Measurements from ENCODE around the gene GALNT15. TPM values are rescaled to one million over a fixed set of nuclear protein-coding genes. Genes with fewer than 3 reads are reported as not detected.

Gene GALNT15
- total RNA-seq, 1 experiment from 2014 or later: not detected

DNA sequence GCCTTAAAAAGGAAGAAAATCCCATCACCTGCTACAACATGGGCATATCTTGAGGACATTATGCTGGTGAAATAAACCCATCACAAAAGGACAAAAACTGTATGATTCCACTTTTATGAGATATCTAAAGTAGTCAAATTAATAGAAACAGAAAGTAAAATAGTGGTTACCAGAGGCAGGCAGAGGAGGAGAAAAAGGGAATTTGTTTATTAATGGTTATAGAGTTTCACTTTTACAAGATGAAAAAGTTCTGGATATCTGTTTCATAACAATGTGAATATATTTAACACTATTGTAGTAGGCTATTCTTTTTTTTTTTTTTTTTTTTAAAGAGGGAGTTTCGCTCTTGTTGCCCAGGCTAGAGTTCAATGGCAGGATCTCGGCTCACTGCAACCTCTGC, 49.8 kb downstream of the GALNT15 start:
- DNase-seq (ENCODE audit: low spot score): no peak

DNA sequence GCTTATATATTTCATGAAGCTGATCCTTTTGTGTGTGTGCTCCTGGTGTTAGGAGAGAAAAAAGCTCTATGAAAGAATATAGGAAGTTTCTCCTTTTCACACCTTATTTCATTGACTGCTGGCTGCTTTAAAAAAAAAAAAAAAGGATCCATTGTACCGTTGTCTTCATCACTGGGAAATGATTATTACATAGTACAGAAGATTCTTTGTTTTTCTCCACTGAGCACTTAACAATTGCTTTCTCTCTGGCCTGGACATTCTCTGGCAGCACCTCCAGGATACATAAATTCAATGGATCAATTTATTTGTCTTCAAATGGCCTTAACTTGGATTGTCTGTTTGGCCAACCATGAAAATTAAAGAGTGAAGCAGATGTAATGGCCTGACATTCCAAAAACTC, 53.1 kb downstream of the GALNT15 start:
- DNase-seq (ENCODE audit: low spot score): no peak

DNA sequence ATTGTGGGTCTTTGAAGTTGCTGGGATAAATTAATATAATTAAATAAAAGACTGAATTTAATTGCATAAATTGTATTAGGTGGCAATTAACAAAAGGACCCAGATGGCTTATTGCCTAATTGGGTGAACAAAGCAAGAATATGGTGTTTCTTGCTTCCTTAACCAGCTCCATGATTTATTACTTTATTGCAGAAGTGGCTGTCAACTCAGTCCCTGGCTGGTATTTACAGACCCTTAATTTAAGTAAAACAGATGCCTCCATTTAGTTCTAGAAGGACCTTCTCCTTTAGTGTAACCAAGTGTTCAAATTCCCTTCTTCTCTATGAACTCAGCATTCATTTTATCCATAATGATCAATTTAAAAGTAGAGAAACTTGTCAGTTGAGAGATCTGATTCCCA, 55.2 kb downstream of the GALNT15 start:
- DNase-seq (ENCODE audit: low spot score): no peak

DNA sequence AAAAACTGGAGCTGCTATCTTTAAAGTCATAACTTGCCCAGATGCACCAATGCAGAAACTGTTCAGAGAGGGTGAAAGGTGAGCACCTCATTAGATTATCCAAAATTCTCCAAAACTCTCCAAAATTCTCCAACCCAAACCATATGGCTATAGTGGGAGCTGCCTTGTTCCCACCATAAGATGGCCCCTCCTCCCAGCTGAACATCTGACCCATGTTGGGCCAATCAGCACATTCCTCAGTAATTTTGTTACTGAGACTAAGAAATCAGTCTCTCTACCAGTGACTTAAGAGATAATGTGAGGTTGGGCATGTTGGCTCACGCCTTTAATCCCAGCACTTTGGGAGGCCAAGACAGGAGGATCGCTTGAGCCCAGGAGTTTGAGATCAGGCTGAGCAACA, 57.5 kb downstream of the GALNT15 start:
- DNase-seq (ENCODE audit: low spot score): no peak

DNA sequence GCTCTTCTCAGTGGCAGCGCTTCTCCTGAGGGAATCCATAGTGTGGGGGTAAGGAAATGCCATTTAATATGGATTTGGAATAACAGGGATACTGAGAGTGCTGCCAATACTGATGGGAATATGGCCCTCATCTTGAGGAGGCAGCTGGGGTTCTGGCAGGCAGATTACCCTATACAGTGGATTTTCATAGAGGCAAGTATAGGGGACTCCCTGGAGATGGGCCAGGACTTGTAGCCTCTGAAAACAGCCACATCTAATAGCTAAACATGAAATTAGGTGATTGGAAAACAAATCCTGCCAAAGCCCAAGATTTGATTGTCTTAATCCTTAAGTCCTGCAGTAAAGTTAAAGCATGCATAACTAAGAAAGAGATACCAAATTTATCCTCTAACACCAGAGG, 59.3 kb downstream of the GALNT15 start:
- no peak for DNase-seq (ENCODE audit: low spot score)

DNA sequence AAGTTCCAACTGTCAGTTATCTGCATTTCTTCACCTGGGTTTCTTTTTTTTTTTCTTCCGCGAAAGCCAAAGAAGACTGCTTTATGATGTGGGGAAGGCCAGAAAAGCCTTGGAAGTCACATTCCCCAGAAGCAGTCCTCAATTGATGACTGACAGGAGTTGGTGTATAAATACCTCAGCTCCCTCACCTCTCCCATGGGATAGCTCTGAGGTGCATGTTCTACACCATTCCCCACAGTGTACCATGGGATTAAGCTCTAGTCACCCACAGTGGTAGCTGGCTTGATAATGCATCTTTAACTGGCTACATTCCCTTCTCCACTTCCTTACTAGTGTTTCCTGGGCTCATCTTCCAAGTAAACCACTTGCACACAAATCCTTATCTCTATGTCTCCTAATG, 59.8 kb downstream of the GALNT15 start:
- DNase-seq (ENCODE audit: low spot score): no peak

DNA sequence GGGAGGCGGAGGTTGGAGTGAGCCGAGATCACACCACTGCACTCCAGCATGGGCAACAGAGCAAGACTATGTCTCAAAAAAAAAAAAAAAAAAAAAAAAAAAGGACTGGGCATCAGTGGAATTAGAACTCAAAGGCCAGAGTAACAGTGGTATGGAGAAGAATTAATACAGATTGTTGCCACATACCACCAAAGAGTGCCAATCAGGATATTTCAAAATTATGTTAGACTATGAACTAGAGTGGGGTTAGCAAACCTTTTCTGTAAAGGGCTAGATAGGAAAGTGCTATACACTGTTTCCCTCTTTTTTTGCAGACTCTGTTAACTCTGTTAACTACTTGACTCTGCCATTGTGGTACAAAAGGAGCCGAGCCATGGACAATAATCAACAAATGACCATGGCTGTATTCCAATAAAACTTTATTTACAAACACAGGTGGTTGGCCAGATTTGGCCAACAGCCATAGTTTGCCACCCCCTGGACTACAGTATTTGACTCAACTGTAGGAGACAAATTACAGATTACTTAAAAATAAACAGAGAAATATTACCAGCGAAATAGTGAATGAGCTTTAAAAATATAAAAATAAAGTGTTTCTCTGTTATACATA, 61.7 kb downstream of the GALNT15 start:
- DNase-seq (ENCODE audit: low spot score): no peak

DNA sequence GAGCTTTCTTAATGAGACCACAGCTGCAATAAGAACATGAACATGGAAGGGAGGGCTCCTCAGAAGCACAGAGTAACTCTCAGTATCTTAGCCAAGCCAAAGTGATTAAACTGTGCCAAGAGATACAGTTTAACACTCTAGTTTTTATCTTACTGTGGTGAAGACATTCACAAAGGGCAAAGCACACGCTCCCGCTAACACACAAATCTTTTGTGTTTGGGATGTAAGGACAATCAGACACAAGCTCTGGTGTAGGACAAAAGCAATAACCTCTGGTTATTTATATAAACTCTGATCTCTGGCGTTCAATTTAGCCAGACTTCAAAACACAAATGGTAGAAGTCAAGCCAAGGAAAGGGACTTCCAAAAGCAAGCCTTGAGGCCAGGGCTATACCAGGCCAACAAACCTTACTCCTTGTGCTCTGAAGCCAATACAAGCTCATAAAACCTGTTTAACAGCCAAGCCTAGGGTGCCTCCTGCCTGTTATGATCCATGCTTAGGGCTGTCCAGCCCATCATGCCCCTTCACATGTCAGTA, 62.4 kb downstream of the GALNT15 start:
- DNase-seq (ENCODE audit: low spot score): no peak

DNA sequence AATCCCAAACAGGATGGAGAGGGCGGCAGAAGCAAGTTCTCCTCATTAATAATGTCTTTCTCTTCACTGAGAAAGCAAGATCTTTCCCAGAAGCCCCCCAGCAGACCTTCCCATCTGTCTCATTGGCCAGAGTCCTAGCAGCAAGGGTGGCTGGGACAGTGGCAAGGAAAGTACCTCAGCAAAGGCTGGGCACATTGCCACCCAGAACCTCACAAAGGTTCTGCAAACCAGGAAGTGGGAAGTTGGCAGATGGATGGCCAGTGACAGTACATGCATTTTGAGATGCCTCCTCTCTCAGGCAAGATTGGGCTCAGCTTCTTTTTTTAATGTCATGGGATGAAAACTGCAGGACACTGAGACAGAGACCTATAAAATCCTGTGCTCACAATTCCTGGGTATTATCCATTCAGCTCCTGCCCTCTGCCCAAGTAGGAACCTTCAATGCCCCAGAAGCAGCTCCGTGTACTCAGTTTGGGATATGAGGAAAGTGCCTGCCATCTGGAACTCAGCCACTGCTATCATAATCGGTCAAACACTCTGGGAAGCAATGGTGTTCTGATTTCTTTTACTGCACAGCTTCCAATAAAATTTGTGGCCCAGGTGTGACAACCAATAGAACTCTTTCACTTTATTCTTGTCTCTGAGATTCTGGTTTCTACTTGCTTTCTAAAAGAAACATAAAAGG, 64.7 kb downstream of the GALNT15 start:
- no peak for DNase-seq (ENCODE audit: low spot score)

DNA sequence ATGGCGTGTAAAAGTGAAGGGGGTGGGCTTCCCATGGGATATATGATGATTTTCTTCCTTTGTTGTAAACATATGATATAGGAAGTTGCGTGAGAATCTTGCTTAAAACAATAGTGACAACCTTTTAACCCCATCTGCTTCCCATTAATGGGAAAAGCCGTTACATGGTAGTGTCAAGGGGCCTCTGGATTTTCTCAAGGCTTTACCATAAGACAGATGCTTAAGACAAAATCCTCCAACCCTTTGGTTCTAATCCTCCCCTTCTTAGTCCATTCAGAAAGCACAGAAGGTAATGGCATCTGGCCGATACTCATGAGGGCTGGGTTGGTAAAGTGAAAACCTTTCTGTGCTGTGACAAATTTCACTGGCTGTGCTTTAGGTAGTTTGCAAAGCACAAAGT, 65.3 kb downstream of the GALNT15 start:
- DNase-seq (ENCODE audit: low spot score): no peak

DNA sequence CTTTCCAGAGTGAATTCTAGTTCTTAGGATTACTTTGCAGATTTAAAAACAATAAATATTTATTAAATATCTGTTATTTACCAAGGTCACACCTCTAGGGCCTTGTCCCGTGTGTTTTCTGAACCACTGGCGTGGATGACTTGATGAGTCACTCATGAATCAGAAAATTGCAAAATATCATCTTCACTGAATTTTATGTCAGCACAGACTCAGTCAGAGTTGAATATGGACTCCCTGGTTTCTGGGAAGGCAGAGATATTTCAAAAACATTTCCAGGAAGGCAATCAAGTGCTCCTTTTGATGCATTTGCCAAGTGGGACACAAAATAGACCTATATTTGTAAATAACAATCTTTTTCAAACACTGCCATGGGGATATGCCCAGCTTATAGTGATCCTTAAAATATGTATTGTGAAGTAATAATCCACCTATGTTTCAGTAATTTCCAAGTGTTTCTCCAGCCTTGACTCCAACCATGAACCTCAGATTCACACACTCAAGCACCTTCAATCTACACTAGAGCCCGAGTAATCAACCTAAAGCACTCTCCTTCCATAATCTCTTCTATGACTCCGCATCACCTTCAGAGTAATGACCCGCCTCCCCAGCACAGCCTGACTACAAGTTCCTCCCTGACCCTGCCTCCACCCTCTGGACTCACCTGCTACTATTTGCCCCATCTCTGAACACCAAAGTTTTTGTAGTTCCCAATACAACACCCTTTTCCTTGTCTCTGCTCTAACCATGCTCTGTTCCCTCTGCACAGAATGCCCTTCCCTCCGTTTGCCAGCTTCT, 65.9 kb downstream of the GALNT15 start:
- no peak for DNase-seq (ENCODE audit: low spot score)

DNA sequence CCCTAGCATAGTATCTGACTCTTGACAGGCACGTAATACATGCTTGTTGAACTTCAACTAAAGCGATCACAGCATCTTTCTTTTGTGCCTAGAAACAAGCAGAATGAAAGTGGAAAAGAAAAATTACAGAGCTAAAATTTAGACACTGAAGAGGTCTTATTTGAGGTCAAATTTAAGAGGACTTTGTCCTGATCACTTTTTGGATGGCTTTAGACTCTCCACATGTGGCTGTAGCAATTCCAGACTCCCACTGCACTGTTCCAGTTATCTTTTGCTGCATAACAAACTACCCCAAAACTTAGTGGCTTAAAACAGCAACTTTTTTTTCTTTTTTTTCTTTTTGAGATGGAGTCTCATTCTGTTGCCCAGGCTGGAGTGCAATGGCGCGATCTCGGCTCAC, 66.7 kb downstream of the GALNT15 start:
- no peak for DNase-seq (ENCODE audit: low spot score)

DNA sequence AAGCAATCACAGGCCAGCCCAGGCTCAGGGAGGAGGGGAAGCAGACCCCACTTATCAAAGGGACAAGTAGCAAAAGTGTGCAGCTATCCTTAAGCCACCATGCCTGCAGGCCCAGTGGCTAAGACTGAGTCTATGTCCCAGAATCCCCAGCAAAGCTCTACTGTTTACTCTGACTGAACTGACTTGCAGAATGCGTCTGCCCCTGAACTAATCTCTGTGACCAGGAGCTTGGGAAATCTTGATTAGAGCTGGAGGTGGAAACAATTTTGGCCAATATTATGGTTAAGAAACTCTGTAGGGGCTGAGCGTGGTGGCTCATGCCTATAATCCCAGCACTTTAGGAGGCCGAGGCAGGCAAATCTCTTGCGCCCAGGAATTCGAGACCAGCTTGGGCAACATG, 67.7 kb downstream of the GALNT15 start:
- no peak for DNase-seq (ENCODE audit: low spot score)

DNA sequence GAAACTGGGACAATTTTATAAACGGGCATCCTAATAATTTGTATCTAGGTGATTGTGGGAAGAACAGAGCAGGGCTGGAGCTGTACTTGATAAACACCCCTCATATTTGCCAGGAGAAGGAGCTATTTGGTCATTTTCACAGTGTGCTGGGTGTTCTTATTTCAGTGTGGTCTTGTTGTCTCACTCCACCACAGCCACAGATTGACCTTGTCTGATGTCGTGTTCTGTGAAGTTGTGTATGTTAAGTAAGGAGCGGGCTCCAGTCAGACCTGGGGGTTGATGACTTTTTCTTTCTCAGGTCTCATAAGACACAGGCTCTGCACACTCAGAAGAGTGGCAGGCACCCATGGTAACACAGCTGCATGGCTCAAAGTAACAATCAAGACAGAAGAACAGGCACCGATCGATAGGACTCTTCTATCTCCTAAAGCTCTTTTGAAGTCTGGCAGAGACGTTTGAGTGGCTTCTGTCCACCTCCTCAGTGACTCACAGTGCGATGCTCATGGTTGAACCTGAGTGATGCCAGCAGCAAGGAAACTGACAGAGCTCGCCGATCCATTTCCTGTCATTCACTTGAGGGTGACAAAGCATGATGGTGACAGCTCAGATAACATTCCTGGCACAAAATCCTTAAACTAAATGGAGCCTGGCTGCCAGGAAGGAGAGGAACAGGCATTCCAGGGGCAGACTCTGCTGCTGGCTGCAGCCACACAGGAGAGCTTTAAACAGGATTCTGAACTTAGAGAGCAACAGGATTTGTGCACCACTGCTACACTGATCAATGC, 69.4 kb downstream of the GALNT15 start:
- no peak for DNase-seq (ENCODE audit: low spot score)

DNA sequence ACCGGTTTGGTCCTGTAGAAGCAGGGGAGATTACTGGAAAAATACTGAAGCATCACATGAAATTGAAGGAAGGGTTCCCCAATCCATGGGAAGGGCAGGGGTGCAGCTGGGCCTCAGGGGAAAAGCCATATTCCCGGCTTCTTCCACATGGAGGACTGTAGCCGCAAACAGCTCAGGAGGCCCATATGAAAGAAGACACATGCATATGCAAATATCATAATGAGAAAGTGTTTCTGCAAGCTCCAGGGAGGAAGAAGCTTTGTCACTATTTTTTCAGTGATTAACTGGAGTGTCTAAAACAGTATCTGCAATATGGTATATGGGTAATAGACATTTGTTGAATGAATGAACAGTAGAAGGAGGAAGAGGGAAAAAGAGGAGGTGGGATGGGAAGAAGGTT, 71.1 kb downstream of the GALNT15 start:
- no peak for DNase-seq (ENCODE audit: low spot score)

DNA sequence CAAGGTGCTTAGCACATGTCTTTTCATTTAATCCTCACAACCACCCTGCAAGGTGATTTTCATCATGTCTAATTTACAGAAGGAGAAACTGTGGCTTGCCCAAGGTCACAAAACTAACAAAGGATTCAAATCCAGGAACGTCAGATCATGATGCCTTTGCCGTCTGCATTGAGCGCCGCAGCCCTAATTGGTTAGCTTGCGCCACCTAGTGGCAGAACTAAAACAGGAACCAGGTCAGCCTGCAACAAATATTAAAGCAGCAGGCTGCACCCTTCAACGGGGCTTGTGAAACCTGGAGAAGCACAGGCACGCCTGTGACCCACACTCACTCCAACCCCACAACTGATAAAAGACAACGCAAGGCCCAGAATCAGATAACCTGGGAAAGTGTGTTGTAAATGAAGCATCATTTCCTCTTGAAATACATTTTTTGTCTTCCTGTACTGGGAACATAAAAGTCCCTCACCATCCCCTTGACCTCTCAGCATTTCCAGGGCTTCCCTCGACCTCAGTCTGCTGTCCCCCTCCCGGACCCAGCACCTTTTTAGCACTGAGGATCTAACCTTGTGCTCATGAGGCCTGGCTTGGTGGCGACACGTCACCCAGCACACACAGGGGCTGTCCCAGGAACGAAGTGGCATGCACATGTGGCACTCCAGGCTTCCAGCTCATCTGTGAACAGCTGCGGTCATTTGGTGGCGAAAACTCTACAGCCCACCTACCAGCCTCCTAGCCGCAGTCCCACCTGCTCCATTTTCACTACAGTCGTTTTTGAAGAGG, 73.0 kb downstream of the GALNT15 start:
- peak; percentile 81 for DNase-seq (ENCODE audit: low spot score)

DNA sequence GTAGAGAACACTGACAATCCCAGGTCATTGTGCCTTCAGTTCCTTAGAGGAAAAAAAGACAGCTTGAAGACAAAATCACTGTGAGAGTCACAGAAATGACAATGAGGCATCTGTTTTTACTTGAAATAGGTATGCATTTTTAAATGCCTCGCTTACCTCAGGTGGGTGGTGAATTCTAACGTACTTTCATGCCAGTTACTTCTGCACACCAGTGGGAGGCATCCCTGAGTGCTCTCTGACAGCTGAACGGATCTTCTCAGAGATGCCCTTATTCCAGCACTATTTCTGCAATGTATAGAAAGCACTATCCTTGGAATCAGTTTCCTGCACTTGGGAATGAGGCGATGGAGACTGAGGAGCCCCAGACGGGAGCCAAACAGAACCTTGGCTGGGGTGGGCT, 74.1 kb downstream of the GALNT15 start:
- DNase-seq (ENCODE audit: low spot score): no peak

DNA sequence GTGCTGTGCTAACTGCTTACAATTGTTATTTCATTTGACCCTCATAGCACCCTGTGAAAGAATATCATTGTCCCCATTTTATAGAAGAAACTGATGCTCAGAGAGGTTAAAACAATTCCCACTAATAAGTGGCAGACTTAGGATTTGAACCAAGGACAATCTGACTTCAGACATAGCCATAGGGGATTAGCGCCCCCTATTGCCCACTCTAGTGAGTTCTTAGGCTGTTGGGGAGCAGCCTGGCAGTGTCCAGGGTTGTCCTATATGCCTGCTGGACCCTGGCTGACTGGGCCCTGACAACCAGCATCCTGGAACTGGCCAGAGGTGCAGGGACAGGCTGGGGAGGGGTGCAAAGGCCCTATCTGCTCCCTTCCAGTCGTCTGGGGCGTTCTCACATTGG, 74.9 kb downstream of the GALNT15 start:
- peak; percentile 47 for DNase-seq (ENCODE audit: low spot score)

DNA sequence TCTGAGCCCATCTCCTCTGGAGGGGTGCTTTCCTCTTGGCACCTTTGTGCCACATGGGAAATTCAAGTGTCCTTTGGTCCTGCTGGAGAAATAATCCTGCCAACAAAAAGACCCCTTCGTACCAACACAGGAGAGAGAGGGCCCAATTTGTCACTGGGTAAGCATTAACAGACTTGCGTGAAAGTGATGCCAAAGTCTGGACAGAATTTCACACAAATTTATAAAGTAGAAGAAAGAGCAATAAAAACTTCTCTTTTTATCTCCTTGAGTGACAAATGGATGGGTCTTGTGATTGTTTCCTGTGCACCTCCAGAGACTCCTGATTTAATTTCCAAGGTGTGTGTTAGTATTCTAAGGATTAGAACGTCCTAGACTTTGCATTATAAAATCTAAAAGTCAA, 75.4 kb downstream of the GALNT15 start:
- no peak for DNase-seq (ENCODE audit: low spot score)

DNA sequence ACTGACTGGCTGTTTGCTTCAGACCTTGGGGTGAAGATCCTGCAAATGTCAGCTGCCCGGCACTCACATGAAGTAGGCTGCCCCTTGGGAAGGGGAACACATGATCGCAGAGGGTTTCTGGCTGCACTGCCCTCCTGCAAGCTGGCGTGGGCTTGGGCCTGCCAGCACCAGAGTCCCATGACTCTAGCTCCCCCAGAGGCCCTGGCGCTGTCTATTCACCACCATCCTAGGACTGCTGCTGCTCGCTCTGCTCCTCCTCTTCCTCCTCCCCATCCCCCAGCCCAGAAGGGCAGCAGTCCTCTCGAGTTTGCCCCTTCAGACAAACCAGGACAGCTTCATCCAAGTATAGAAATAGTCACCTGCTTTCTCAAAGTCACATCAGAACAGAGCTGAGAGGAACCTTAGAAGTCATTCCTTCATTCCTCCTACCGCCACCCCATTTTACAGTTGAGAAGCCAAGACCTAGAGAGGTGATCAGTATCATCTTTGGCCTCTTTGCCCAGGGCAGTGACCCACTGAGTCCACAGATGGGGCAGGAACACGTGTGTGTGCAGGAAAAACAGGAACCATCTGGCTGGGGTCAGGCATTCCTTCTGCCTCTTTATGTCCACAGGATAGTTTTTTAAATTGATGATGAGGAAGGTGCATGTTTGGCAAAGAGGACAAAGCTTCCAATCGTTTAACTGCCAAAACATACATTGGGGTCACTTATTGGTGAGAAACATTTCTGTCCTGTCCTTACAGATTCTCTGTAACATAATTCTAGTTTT, 77.0 kb downstream of the GALNT15 start:
- no peak for DNase-seq (ENCODE audit: low spot score)

Measured in H4 (cell line).